ENCODE measurements around the gene MIAT. TPM values are rescaled to one million over a fixed set of nuclear protein-coding genes. Genes with fewer than 3 reads are reported as not detected.

The MIAT gene
- total and polyA plus RNA-seq, 12 donors = 0.03 to 1.6 (median 0.45) TPM

GRCh38 chr22:26690654-26691376, 33.4 kb downstream of the MIAT start:
- peaks cover 0 to 12% (median 8%) of the 10 kb centered on the region in 9 donors for H3K4me1 ChIP-seq
- DNase-seq (no peak), ATAC-seq (peak in 2 of 8 donors; percentile 13 to 59)
- H3K36me3 ChIP-seq = peaks cover 0 to 18% (median 3%) of the 10 kb centered on the region in 9 donors
- H3K4me3 ChIP-seq = no peak overlapping the region
- H3K27me3 ChIP-seq = no peaks in the 10 kb centered on the region
- H3K27ac ChIP-seq = no peak overlapping the region
- no peak for TF ChIP-seq CTCF (IDR thresholded peaks at IDR 0.05)
- H3K9me3 ChIP-seq = peaks cover 0 to 9% (median 0%) of the 10 kb centered on the region in 11 donors
- 54 to 71% methylated on average over 3 of the region's 3 CpGs for WGBS, 2 donors
- intact Hi-C loops (cut with DNase I) = no loop called here

- H3K4me1 ChIP-seq = peaks cover 0 to 12% (median 8%) of the 10 kb centered on the region in 9 donors
- intact Hi-C loops (cut with DNase I) = no loop called here
- no peak for ATAC-seq
These were observed 34.0 kb downstream of the MIAT start for GRCh38 chr22:26691377-26691716.

GRCh38 chr22:26692215-26692614, 34.8 kb downstream of the MIAT start:
- 94% methylated on average over 3 of the region's 3 CpGs for WGBS, 2 donors

More at GRCh38 chr22:26691377-26691716, 34.0 kb downstream of the MIAT start:
- 74 to 89% methylated on average over 6 of the region's 6 CpGs for WGBS, 2 donors
- no peak for DNase-seq
- peaks cover 0 to 21% (median 3%) of the 10 kb centered on the region in 9 donors for H3K36me3 ChIP-seq
- H3K9me3 ChIP-seq = peaks cover 0 to 9% (median 0%) of the 10 kb centered on the region in 11 donors
- no peaks in the 10 kb centered on the region for H3K27me3 ChIP-seq
- TF ChIP-seq CTCF (IDR thresholded peaks at IDR 0.05) = no peak
- H3K27ac ChIP-seq = no peak overlapping the region
- H3K4me3 ChIP-seq = no peak overlapping the region

GRCh38 chr22:26697151-26697550, 39.8 kb downstream of the MIAT start:
- DNase-seq (no peak), ATAC-seq (no peak)
- Histone ChIP-seq H3K4me1 (no peaks in the 10 kb centered on the region), H3K4me3 (no peak overlapping the region), H3K36me3 (peaks cover 0 to 56% (median 13%) of the 10 kb centered on the region in 9 donors), H3K27me3 (no peaks in the 10 kb centered on the region), H3K9me3 (peaks cover 0 to 15% (median 4%) of the 10 kb centered on the region in 11 donors), H3K27ac (no peak overlapping the region)
- no peak for TF ChIP-seq CTCF (IDR thresholded peaks at IDR 0.05)
- 80 to 81% methylated on average over 2 of the region's 2 CpGs for WGBS, 2 donors
- intact Hi-C loops (cut with DNase I) = no loop called here

More at GRCh38 chr22:26692215-26692614, 34.8 kb downstream of the MIAT start:
- H3K4me3 ChIP-seq = no peak overlapping the region
- no peaks in the 10 kb centered on the region for H3K27me3 ChIP-seq
- no peak for DNase-seq
- H3K4me1 ChIP-seq = peaks cover 0 to 12% (median 8%) of the 10 kb centered on the region in 9 donors
- ATAC-seq = no peak
- no peak overlapping the region for H3K27ac ChIP-seq
- peaks cover 0 to 9% (median 0%) of the 10 kb centered on the region in 11 donors for H3K9me3 ChIP-seq
- intact Hi-C loops (cut with DNase I) = no loop called here
- no peak for TF ChIP-seq CTCF (IDR thresholded peaks at IDR 0.05)
- peaks cover 0 to 26% (median 3%) of the 10 kb centered on the region in 9 donors for H3K36me3 ChIP-seq

Data from heart right ventricle (tissue), 16 donors.